ENCODE data around the gene PFDN2. TPM values are rescaled to one million over a fixed set of nuclear protein-coding genes. Genes with fewer than 3 reads are reported as not detected.

The PFDN2 gene
- total and polyA plus RNA-seq, 10 of the 15 experiments (the other 5 are each of a cell fraction or from before 2014, with no cell fraction given), result 30.0 to 141 (median 80.5) TPM

GRCh38 chr1:161089251-161089924 is 28.4 kb downstream of the PFDN2 start, which contains the start of gene NECTIN4 (continued):
- no peak for TF ChIP-seq ZBTB40 (IDR thresholded peaks at IDR 0.05; ENCODE audit: borderline replicate concordance)
- TF ChIP-seq HDGF (IDR thresholded peaks at IDR 0.05), result no peak
- TF ChIP-seq POLR2AphosphoS5 (IDR thresholded peaks at IDR 0.05; ENCODE audit: low read length), result no peak
- no peak for TF ChIP-seq E4F1 (IDR thresholded peaks at IDR 0.05; ENCODE audit: borderline replicate concordance, partially characterized antibody)
- no peak for TF ChIP-seq SRF (IDR thresholded peaks at IDR 0.05; ENCODE audit: low read depth in 2 of 2, low read length in 2 of 2)
- TF ChIP-seq NR2F1 (conservative IDR thresholded peaks at IDR 0.05), result no peak
